CD4-positive, alpha-beta memory T cell (primary cell): ENCODE results near the gene ZIC2. TPM values are rescaled to one million over a fixed set of nuclear protein-coding genes. Genes with fewer than 3 reads are reported as not detected.

Source experiments
- CTCF ChIA-PET: fragments of 350-600 bp; sonication (Branson Sonifier 250); formaldehyde crosslinking; loops from one replicate; lab custom pipeline; 2021; ENCODE audit warnings: inconsistent platforms; ENCODE audit not compliant: partially characterized antibody; lab: Charles Lee
- POLR2A ChIA-PET: fragments of 350-600 bp; sonication (Branson Sonifier 250); formaldehyde crosslinking; loops from one replicate; lab custom pipeline; 2021; ENCODE audit not compliant: partially characterized antibody; lab: Charles Lee
- DNase-seq, 5 donors: peaks; one replicate each; pipeline versions ENCODE4 v3.0.0 to v3.0.0-alpha.2; 2020 to 2022; ENCODE audit warnings: mixed read lengths in 1 of 5
- H3K27ac ChIP-seq: one replicate; pipeline ENCODE4 v1.7.0; 2013; ENCODE audit warnings: low read depth, low read length
- H3K27me3 ChIP-seq: 2 replicates; pipeline ENCODE4 v1.7.0; 2013; ENCODE audit warnings: mild to moderate bottlenecking, low read length, moderate library complexity; ENCODE audit not compliant: insufficient read depth
- H3K36me3 ChIP-seq: 2 replicates; pipeline ENCODE4 v1.7.0; 2013; ENCODE audit warnings: mild to moderate bottlenecking, low read length, moderate library complexity; ENCODE audit not compliant: insufficient read depth
- H3K4me1 ChIP-seq: 2 replicates; pipeline ENCODE4 v1.7.0; 2013; ENCODE audit warnings: mild to moderate bottlenecking, low read length, moderate library complexity; ENCODE audit not compliant: insufficient read depth
- H3K4me3 ChIP-seq, 2 donors: one replicate each; pipeline ENCODE4 v1.7.0; 2013; ENCODE audit warnings: low read length in 2 of 2, mild to moderate bottlenecking in 1 of 2
- H3K9me3 ChIP-seq, 2 donors: one replicate each; pipeline ENCODE4 v1.7.0; 2013; ENCODE audit warnings: low read length in 2 of 2, control low read depth in 1 of 2; ENCODE audit not compliant: control insufficient read depth in 1 of 2
- H3K27ac Mint-ChIP-seq, 7 donors: one replicate each; pipeline ENCODE4 v1.8.0; 2020 to 2021; ENCODE audit warnings: mixed read lengths in 7 of 7, mild to moderate bottlenecking in 6 of 7, inconsistent platforms in 3 of 7, moderate library complexity in 3 of 7
- H3K27me3 Mint-ChIP-seq, 2 donors: one replicate each; pipeline ENCODE4 v1.8.0; 2020 to 2021; ENCODE audit warnings: mixed read lengths in 2 of 2
- H3K36me3 Mint-ChIP-seq, 2 donors: one replicate each; pipeline ENCODE4 v1.8.0; 2020 to 2021; ENCODE audit warnings: mixed read lengths in 2 of 2, inconsistent platforms in 1 of 2, mild to moderate bottlenecking in 1 of 2
- H3K4me1 Mint-ChIP-seq, 4 donors: one replicate each; pipeline ENCODE4 v1.8.0; 2020 to 2021; ENCODE audit warnings: mixed read lengths in 4 of 4, mild to moderate bottlenecking in 1 of 4
- H3K4me3 Mint-ChIP-seq, 8 donors: one replicate each; pipeline ENCODE4 v1.8.0; 2020 to 2021; ENCODE audit warnings: mixed read lengths in 8 of 8, mild to moderate bottlenecking in 7 of 8, moderate library complexity in 6 of 8, inconsistent platforms in 3 of 8
- H3K9me3 Mint-ChIP-seq, 8 donors: one replicate each; pipeline ENCODE4 v1.8.0; 2020 to 2021; ENCODE audit warnings: mixed read lengths in 8 of 8, mild to moderate bottlenecking in 5 of 8, inconsistent platforms in 3 of 8, moderate library complexity in 1 of 8
- intact Hi-C: fragments of 100-400 bp; cut with micrococcal nuclease; formaldehyde crosslinking; loops from one replicate; pipeline ENCODE4 v1.15.1; 2023
- polyA plus RNA-seq, 2 donors: library from polyadenylated mRNA; unstranded; fragments of 300-500 nt; fragmentation: Illumina TruSeq; gene quantifications; one replicate each; pipeline ENCODE4 v1.2.3, GENCODE V29; 2021
- total RNA-seq, 2 experiments: library from RNA; stranded (reverse); gene quantifications; one replicate each; pipeline ENCODE4 v1.2.3, GENCODE V29; 2021

ZIC2 gene
- total and polyA plus RNA-seq, 4 experiments from 2014 or later, result not detected

GRCh38 chr13:99994638-99995020 is 13.0 kb downstream of the ZIC2 start:
- ChIA-PET CTCF (no interaction called here), POLR2A (interaction anchor here (2.1 to 2.9 kb wide), 2 partner anchors 11 to 24 kb away, joined by 9 read pairs; no protein-coding TSS in a partner anchor)
- Mint-ChIP-seq H3K4me1 (peaks cover 7 to 17% (median 9%) of the 10 kb centered on the region in 4 donors), H3K36me3 (no peaks in the 10 kb centered on the region), H3K27me3 (peaks cover 67 to 74% of the 10 kb centered on the region in 2 donors), H3K4me3 (peak overlapping the region in 1 of 8 donors; percentile 10), H3K9me3 (peaks cover 0 to 40% (median 25%) of the 10 kb centered on the region in 8 donors), H3K27ac (peak overlapping the region in 2 of 7 donors; percentile 62 to 80)
- no peaks in the 10 kb centered on the region for H3K36me3 ChIP-seq
- intact Hi-C loops, result loop anchor here (5.0 kb wide), 1 partner anchor 32 kb away; no protein-coding TSS in a partner anchor
- H3K4me3 ChIP-seq, result no peak overlapping the region
- H3K9me3 ChIP-seq, result no peaks in the 10 kb centered on the region
- peaks cover 94% of the 10 kb centered on the region for H3K27me3 ChIP-seq
- peak in 1 of 5 donors; percentile 8 for DNase-seq
- H3K4me1 ChIP-seq, result peaks cover 17% of the 10 kb centered on the region
- no peak overlapping the region for H3K27ac ChIP-seq

GRCh38 chr13:99995104-99995588 is 13.6 kb downstream of the ZIC2 start:
- peaks cover 65 to 73% of the 10 kb centered on the region in 2 donors for H3K27me3 Mint-ChIP-seq
- Histone ChIP-seq H3K9me3 (no peaks in the 10 kb centered on the region), H3K36me3 (no peaks in the 10 kb centered on the region), H3K27ac (no peak overlapping the region), H3K4me1 (peaks cover 12% of the 10 kb centered on the region), H3K27me3 (peaks cover 89% of the 10 kb centered on the region), H3K4me3 (no peak overlapping the region)
- DNase-seq, result no peak
- intact Hi-C loops, result loop anchor here (5.0 kb wide), 1 partner anchor 33 kb away; no protein-coding TSS in a partner anchor
- peaks cover 0 to 40% (median 25%) of the 10 kb centered on the region in 8 donors for H3K9me3 Mint-ChIP-seq
- CTCF ChIA-PET, result no interaction called here
- no peaks in the 10 kb centered on the region for H3K36me3 Mint-ChIP-seq
- H3K4me3 Mint-ChIP-seq, result no peak overlapping the region
- H3K27ac Mint-ChIP-seq, result peak overlapping the region in 3 of 7 donors; percentile 2 to 80 (median 29)
- POLR2A ChIA-PET, result interaction anchor here (2.1 to 2.9 kb wide), 2 partner anchors 11 to 25 kb away, joined by 9 read pairs; no protein-coding TSS in a partner anchor
- peaks cover 2 to 11% (median 6%) of the 10 kb centered on the region in 4 donors for H3K4me1 Mint-ChIP-seq

GRCh38 chr13:99995589-99996380 is 14.2 kb downstream of the ZIC2 start:
- peak overlapping the region in 3 of 7 donors; percentile 70 to 80 (median 73) for H3K27ac Mint-ChIP-seq
- peaks cover 0 to 40% (median 22%) of the 10 kb centered on the region in 8 donors for H3K9me3 Mint-ChIP-seq
- peaks cover 60 to 72% of the 10 kb centered on the region in 2 donors for H3K27me3 Mint-ChIP-seq
- H3K4me3 ChIP-seq, result no peak overlapping the region
- H3K4me3 Mint-ChIP-seq, result peak overlapping the region in 2 of 8 donors; percentile 8 to 48
- ChIA-PET CTCF (interaction anchor here (1.6 kb wide), 1 partner anchor 9 kb away, joined by 9 read pairs; no protein-coding TSS in a partner anchor), POLR2A (interaction anchor here (1.3 to 2.9 kb wide), 3 partner anchors 8 to 25 kb away, joined by 5 to 9 read pairs (median 8); no protein-coding TSS in a partner anchor)
- peaks cover 82% of the 10 kb centered on the region for H3K27me3 ChIP-seq
- H3K4me1 Mint-ChIP-seq, result peaks cover 0 to 5% (median under 1%) of the 10 kb centered on the region in 4 donors
- peak in 1 of 5 donors; percentile 33 for DNase-seq
- H3K9me3 ChIP-seq, result no peaks in the 10 kb centered on the region
- no peak overlapping the region for H3K27ac ChIP-seq
- intact Hi-C loops, result loop anchor here (5.0 kb wide), 1 partner anchor 33 kb away; no protein-coding TSS in a partner anchor
- no peaks in the 10 kb centered on the region for H3K36me3 Mint-ChIP-seq
- peaks cover 5% of the 10 kb centered on the region for H3K4me1 ChIP-seq
- H3K36me3 ChIP-seq, result no peaks in the 10 kb centered on the region

- H3K4me3 Mint-ChIP-seq, result peak overlapping the region in 3 of 8 donors; percentile 13 to 48 (median 40)
- no peak overlapping the region for H3K27ac ChIP-seq
- peak overlapping the region in 4 of 7 donors; percentile 1 to 80 (median 52) for H3K27ac Mint-ChIP-seq
Observed at GRCh38 chr13:99996381-99996973, 14.9 kb downstream of the ZIC2 start.

GRCh38 chr13:99997702-99998214 is 16.2 kb downstream of the ZIC2 start:
- Histone ChIP-seq H3K27me3 (peaks cover 63% of the 10 kb centered on the region), H3K36me3 (no peaks in the 10 kb centered on the region), H3K4me1 (peaks cover 9% of the 10 kb centered on the region), H3K9me3 (no peaks in the 10 kb centered on the region), H3K4me3 (no peak overlapping the region), H3K27ac (no peak overlapping the region)
- H3K9me3 Mint-ChIP-seq, result peaks cover 0 to 33% (median 21%) of the 10 kb centered on the region in 8 donors
- H3K27ac Mint-ChIP-seq, result peak overlapping the region in 2 of 7 donors; percentile 16 to 52
- DNase-seq, result no peak
- H3K4me1 Mint-ChIP-seq, result peaks cover 0 to 5% (median 3%) of the 10 kb centered on the region in 4 donors
- intact Hi-C loops, result loop anchor here (5.0 kb wide), 1 partner anchor 35 kb away; no protein-coding TSS in a partner anchor
- ChIA-PET CTCF (no interaction called here), POLR2A (no interaction called here)
- peaks cover 58 to 69% of the 10 kb centered on the region in 2 donors for H3K27me3 Mint-ChIP-seq
- H3K36me3 Mint-ChIP-seq, result no peaks in the 10 kb centered on the region
- no peak overlapping the region for H3K4me3 Mint-ChIP-seq

More at GRCh38 chr13:99996381-99996973, 14.9 kb downstream of the ZIC2 start:
- Histone ChIP-seq H3K27me3 (peaks cover 76% of the 10 kb centered on the region), H3K4me3 (no peak overlapping the region), H3K9me3 (no peaks in the 10 kb centered on the region), H3K36me3 (no peaks in the 10 kb centered on the region), H3K4me1 (peaks cover 7% of the 10 kb centered on the region)
- ChIA-PET POLR2A (interaction anchor here (0.7 to 2.9 kb wide), 4 partner anchors 9 to 88 kb away, joined by 3 to 9 read pairs (median 6); no protein-coding TSS in a partner anchor), CTCF (interaction anchor here (1.0 to 1.6 kb wide), 2 partner anchors 9 to 81 kb away, joined by 3 to 9 read pairs; no protein-coding TSS in a partner anchor)
- DNase-seq, result peak in 1 of 5 donors; percentile 6
- Mint-ChIP-seq H3K27me3 (peaks cover 63 to 71% of the 10 kb centered on the region in 2 donors), H3K4me1 (peaks cover 0 to 4% (median 0%) of the 10 kb centered on the region in 4 donors), H3K9me3 (peaks cover 0 to 40% (median 22%) of the 10 kb centered on the region in 8 donors), H3K36me3 (no peaks in the 10 kb centered on the region)
- intact Hi-C loops, result loop anchor here (5.0 kb wide), 1 partner anchor 34 kb away; no protein-coding TSS in a partner anchor

GRCh38 chr13:99998261-99998660 is 16.7 kb downstream of the ZIC2 start:
- no peak overlapping the region for H3K27ac ChIP-seq
- peaks cover 58% of the 10 kb centered on the region for H3K27me3 ChIP-seq
- ChIA-PET POLR2A (no interaction called here), CTCF (no interaction called here)
- Mint-ChIP-seq H3K27me3 (peaks cover 57 to 68% of the 10 kb centered on the region in 2 donors), H3K27ac (peak overlapping the region in 2 of 7 donors; percentile 16 to 52), H3K9me3 (peaks cover 0 to 32% (median 21%) of the 10 kb centered on the region in 8 donors), H3K4me1 (peaks cover 0 to 5% (median 3%) of the 10 kb centered on the region in 4 donors), H3K4me3 (no peak overlapping the region), H3K36me3 (no peaks in the 10 kb centered on the region)
- no peaks in the 10 kb centered on the region for H3K9me3 ChIP-seq
- H3K4me3 ChIP-seq, result no peak overlapping the region
- DNase-seq, result peak in 1 of 5 donors; percentile 4
- H3K36me3 ChIP-seq, result no peaks in the 10 kb centered on the region
- peaks cover 9% of the 10 kb centered on the region for H3K4me1 ChIP-seq
- intact Hi-C loops, result loop anchor here (5.0 kb wide), 1 partner anchor 36 kb away; no protein-coding TSS in a partner anchor
